Measurements from ENCODE around the gene CFD. TPM values are rescaled to one million over a fixed set of nuclear protein-coding genes. Genes with fewer than 3 reads are reported as not detected.

The CFD gene
- total RNA-seq, 1 experiment from 2014 or later, result 1.9 TPM

GRCh38 chr19:896434-896833 lies 37.0 kb downstream of the CFD start:
- Histone ChIP-seq H3K9ac (ENCODE audit: extremely low read depth, insufficient read length, low read length) (no peak overlapping the region), H4K5ac (ENCODE audit: insufficient read length, low read depth, low read length) (no peak overlapping the region), H2BK20ac (ENCODE audit: low read depth, low read length, poor library complexity, severe bottlenecking) (no peak overlapping the region), H3K18ac (ENCODE audit: insufficient read length, low read depth, low read length) (no peak overlapping the region), H4K20me1 (ENCODE audit: control insufficient read depth, insufficient read depth, insufficient read length) (no peaks in the 10 kb centered on the region), H4K8ac (replicated peaks; ENCODE audit: insufficient read length, low read depth, low read length) (no peak overlapping the region), H3K27me3 (ENCODE audit: insufficient read depth, low read length) (no peaks in the 10 kb centered on the region), H3T11ph (ENCODE audit: low read length) (no peak overlapping the region), H3K79me2 (ENCODE audit: insufficient read depth, low read length) (no peaks in the 10 kb centered on the region; the same call in 1 of the 2 replicates), H3K9me3 (ENCODE audit: control insufficient read depth, low read depth, low read length) (no peaks in the 10 kb centered on the region), H3K4me1 (ENCODE audit: insufficient read depth, low read length) (no peaks in the 10 kb centered on the region; the same call in 1 of the 2 replicates), H3K23ac (ENCODE audit: insufficient read length, low read depth, low read length) (no peak overlapping the region), H2BK15ac (ENCODE audit: low read depth, low read length) (no peak overlapping the region), H3K14ac (ENCODE audit: insufficient read depth, low read length) (no peak overlapping the region), H3K4me2 (ENCODE audit: insufficient read depth, insufficient read length, low read length) (no peak overlapping the region), H3K23me2 (ENCODE audit: insufficient read length, low read depth, low read length, poor library complexity, severe bottlenecking) (peaks cover 4% of the 10 kb centered on the region), H3K79me1 (ENCODE audit: insufficient read depth, low read depth, low read length, poor library complexity, severe bottlenecking) (no peaks in the 10 kb centered on the region), H2AFZ (ENCODE audit: low read length) (no peak overlapping the region), H3K27ac (ENCODE audit: insufficient read length, low read depth, low read length) (no peak overlapping the region), H2BK5ac (ENCODE audit: insufficient read length, low read length) (no peak overlapping the region), H3K56ac (ENCODE audit: insufficient read length, low read depth, low read length) (no peak overlapping the region), H2AK5ac (ENCODE audit: insufficient read length, low read length) (no peak overlapping the region), H2BK12ac (ENCODE audit: insufficient read length, low read depth, low read length) (no peak overlapping the region), H2BK120ac (ENCODE audit: low read depth, low read length, poor library complexity, severe bottlenecking) (no peak overlapping the region), H3K4ac (ENCODE audit: low read depth, low read length) (no peak overlapping the region), H4K91ac (ENCODE audit: insufficient read length, low read depth, low read length) (no peak overlapping the region)
- peaks cover 2 to 23% (median 22%) of the 10 kb centered on the region in 3 experiments; a peak in 6 of 7 replicates for H3K36me3 Mint-ChIP-seq (ENCODE audit: insufficient read depth in 1 of 3, low read depth in 3 of 3)
- TF ChIP-seq, protein P1, sequence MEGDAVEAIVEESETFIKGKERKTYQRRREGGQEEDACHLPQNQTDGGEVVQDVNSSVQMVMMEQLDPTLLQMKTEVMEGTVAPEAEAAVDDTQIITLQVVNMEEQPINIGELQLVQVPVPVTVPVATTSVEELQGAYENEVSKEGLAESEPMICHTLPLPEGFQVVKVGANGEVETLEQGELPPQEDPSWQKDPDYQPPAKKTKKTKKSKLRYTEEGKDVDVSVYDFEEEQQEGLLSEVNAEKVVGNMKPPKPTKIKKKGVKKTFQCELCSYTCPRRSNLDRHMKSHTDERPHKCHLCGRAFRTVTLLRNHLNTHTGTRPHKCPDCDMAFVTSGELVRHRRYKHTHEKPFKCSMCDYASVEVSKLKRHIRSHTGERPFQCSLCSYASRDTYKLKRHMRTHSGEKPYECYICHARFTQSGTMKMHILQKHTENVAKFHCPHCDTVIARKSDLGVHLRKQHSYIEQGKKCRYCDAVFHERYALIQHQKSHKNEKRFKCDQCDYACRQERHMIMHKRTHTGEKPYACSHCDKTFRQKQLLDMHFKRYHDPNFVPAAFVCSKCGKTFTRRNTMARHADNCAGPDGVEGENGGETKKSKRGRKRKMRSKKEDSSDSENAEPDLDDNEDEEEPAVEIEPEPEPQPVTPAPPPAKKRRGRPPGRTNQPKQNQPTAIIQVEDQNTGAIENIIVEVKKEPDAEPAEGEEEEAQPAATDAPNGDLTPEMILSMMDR (conservative IDR thresholded peaks at IDR 0.05), result no peak
- no peak overlapping the region for H3K4me3 Mint-ChIP-seq
- H3K9me3 Mint-ChIP-seq, result no peaks in the 10 kb centered on the region; a peak in 1 of 5 replicates
- peaks cover 6 to 18% of the 10 kb centered on the region in 2 experiments for H3K4me1 Mint-ChIP-seq
- DNase-seq, result no peak
- no peak overlapping the region for H3K27ac Mint-ChIP-seq
- WGBS (ENCODE audit: extremely low coverage, insufficient read length, low lambda C conversion rate), result no CpG with 5 or more reads among the region's 10 CpGs
- peaks cover 4% of the 10 kb centered on the region; the same call in 1 of the 2 replicates for H3K27me3 Mint-ChIP-seq (ENCODE audit: low read depth)

Data from H9 (cell line).